HG03108 (cell line): Measurements from ENCODE around the gene ARHGAP11A.
"Not testable (repeated sequence)": the region's sequence is repeated elsewhere in the genome, so short reads cannot be mapped to it uniquely, and the experiment has no call there.

Experiments
- ATAC-seq: cut with Tn5 transposase; IDR thresholded peaks from one replicate; pipeline ENCODE4 v1.9.1; 2021; ENCODE audit warnings: moderate library complexity; ENCODE audit not compliant: unreplicated experiment

Gene ARHGAP11A, protein sequence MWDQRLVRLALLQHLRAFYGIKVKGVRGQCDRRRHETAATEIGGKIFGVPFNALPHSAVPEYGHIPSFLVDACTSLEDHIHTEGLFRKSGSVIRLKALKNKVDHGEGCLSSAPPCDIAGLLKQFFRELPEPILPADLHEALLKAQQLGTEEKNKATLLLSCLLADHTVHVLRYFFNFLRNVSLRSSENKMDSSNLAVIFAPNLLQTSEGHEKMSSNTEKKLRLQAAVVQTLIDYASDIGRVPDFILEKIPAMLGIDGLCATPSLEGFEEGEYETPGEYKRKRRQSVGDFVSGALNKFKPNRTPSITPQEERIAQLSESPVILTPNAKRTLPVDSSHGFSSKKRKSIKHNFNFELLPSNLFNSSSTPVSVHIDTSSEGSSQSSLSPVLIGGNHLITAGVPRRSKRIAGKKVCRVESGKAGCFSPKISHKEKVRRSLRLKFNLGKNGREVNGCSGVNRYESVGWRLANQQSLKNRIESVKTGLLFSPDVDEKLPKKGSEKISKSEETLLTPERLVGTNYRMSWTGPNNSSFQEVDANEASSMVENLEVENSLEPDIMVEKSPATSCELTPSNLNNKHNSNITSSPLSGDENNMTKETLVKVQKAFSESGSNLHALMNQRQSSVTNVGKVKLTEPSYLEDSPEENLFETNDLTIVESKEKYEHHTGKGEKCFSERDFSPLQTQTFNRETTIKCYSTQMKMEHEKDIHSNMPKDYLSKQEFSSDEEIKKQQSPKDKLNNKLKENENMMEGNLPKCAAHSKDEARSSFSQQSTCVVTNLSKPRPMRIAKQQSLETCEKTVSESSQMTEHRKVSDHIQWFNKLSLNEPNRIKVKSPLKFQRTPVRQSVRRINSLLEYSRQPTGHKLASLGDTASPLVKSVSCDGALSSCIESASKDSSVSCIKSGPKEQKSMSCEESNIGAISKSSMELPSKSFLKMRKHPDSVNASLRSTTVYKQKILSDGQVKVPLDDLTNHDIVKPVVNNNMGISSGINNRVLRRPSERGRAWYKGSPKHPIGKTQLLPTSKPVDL

DNA sequence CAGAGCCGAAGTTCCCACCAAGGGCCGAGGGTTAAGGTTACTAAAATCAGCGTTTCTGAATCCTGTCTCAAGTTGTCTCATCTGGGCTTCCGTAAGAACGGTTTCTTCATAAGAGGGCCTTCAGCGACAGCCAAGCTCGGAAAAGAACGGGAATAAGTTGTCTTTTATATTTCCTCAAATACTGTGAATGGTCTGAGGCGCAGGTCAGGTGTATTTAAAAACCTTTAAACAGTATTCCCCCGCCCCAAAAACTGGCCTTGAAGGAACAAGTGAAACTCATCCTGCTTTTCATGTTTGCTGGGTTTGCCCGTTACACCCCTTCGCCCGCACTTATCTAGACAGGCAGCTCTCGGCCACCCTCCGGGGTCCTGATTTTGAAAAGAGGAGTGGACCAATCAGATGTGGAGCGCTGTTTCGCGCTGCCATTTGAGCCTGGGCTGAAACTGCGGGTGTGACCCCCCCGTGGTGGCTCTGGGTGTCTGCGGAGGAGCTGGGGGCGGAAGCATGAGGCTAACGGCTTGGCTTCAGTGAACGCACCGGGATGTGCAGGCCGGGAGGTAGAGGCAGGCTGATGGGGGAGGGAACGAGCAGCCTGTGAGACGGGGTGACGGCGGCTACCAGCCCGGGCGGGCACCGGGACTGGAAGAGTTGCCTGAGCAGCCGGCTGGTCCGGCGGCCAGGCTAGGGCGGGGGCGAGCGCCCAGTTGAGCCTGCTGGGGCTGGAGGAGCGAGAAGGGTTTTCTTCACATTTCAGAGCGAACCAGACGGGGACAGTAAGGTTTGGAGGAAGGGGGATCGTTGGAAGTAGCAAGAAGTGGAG is at the start of gene ARHGAP11A:
TSS of gene ARHGAP11A (plus strand) at position 454 of the 820 bp plus-strand sequence. CDS start 708 bp downstream, outside the sequence.
- peak; percentile 67 for ATAC-seq

DNA sequence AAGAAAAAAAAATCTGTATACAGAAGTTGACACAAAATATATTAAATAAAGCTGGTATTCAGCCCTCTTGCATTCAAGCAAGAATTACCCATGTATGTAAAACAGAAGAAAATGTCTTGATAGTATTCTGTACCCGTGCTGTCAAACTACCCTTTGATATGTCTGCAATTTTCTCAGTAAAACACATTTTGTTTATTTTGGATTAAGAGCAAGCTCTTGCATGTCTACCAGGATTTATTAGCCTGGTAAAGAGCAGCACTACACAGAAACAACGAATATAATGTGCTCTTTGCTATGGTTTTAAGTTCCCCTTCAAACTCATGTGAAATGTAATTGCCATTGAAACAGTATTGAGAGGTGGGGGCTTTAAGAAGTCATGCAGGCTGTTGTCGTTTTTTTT is 46.3 kb upstream of the ARHGAP11A start:
- ATAC-seq, result not testable (repeated sequence)

DNA sequence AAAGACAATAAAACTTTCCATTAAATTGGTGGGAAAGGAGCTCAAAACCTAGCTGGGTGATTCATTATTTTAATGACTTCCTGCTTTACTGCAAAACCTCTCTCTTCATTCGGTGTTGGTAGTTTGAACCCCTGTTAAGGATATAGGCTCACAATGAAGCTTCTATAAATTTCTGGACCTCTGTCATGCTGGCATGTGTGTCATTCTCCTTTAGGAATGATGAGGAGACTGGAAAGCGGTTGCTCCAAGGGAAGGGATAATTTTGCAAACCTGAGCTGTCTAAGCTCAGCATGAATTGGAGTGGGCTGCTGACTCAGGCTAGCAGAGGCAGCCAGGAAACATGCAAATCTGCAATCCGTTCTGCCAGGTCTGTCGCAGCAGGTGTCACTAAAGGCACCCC is 36.8 kb upstream of the ARHGAP11A start:
- ATAC-seq, result not testable (repeated sequence)

GRCh38 chr15:32585844-32586243 is 29.5 kb upstream of the ARHGAP11A start:
- ATAC-seq, result not testable (repeated sequence)

- not testable (repeated sequence) for ATAC-seq
These were observed 22.2 kb upstream of the ARHGAP11A start, which contains the start of gene GOLGA8N for GRCh38 chr15:32593151-32593550. TSS of gene GOLGA8N (plus strand) at chr15:32593456.

DNA sequence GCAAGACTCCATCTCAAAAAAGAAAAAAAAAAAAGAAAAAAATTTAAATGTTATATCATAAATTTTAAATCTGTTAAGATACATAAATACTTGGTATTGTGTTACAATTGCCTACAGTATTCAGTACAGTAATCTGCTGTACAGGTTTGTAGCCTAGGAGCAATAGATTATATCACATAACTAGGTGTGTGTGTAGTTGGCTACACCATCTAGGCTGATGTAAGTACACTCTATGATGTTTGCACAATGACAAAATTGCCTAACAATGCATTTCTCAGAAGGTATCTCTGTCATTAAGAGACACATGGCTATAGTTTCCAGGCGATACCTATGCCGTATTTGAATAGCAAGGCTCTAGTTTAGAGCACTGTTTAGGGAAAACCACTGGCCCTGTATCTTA is 5.8 kb upstream of the ARHGAP11A start:
- ATAC-seq, result not testable (repeated sequence)

GRCh38 chr15:32610719-32611118 is 4.6 kb upstream of the ARHGAP11A start:
- ATAC-seq, result not testable (repeated sequence)

DNA sequence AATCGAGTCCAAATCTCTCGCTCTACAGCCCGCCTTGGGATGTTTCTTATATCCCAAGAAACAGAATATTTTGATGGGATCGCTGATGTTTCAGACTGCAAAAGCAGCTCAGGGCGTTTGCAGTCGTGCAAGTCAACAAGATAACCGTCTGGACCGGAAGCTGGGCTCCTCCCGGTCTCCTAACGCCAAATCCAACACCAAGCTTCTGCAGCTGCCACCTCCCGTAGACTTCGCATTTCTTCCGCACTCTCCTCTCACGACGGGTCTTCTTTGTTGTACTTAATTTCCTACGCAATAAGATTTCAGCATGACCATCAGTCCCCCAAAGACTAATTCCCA is 623 bp upstream of the ARHGAP11A start:
- peak; percentile 21 for ATAC-seq

DNA sequence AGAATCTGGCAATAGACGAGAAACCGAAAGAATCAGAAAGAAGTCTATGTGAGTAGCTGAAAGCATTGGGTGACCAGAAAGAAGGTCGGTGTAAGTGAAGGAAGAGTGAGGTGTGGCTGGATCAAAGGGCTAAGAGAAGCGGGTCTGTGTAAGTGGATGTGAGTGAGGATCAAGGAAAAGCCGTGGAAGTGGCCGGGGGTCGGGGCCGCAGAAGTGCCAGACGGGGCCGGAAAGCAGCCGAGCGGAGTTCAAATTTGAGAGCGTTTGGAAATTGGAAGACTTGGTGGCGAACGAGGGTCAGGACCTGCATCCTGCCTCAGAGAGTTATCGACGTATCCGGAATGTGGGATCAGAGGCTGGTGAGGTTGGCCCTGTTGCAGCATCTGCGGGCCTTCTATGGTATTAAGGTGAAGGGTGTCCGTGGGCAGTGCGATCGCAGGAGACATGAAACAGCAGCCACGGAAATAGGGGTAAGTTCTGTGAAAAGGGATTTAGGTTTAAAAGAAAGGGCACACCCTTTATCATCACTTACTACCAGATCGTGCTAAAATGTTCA is 645 bp downstream of the ARHGAP11A start:
- ATAC-seq, result peak; percentile 13

DNA sequence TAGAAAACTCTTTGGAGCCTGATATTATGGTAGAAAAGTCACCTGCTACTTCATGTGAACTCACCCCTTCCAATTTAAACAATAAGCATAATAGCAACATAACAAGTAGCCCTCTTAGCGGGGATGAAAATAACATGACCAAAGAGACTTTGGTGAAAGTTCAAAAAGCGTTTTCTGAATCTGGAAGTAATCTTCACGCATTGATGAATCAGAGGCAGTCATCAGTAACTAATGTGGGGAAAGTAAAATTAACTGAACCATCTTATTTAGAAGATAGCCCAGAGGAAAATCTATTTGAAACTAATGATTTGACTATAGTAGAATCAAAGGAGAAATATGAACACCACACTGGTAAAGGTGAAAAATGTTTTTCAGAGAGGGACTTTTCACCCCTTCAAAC is 21.1 kb downstream of the ARHGAP11A start:
- ATAC-seq, result no peak

DNA sequence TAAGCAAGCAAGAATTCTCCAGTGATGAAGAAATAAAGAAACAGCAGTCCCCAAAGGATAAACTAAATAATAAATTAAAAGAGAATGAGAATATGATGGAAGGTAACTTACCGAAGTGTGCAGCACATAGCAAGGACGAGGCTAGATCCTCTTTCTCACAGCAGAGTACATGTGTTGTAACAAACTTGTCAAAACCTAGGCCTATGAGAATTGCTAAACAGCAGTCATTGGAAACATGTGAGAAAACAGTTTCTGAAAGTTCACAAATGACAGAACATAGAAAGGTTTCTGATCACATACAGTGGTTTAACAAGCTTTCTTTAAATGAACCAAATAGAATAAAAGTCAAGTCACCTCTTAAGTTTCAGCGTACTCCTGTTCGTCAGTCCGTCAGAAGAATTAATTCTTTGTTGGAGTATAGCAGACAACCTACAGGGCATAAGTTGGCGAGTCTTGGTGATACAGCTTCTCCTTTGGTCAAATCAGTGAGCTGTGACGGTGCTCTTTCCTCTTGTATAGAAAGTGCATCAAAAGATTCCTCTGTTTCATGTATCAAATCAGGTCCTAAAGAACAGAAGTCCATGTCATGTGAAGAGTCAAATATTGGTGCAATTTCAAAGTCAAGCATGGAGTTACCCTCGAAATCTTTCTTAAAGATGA is 21.7 kb downstream of the ARHGAP11A start:
- no peak for ATAC-seq

- no peak for ATAC-seq
These were observed 22.4 kb downstream of the ARHGAP11A start for GRCh38 chr15:32637704-32638103.

DNA sequence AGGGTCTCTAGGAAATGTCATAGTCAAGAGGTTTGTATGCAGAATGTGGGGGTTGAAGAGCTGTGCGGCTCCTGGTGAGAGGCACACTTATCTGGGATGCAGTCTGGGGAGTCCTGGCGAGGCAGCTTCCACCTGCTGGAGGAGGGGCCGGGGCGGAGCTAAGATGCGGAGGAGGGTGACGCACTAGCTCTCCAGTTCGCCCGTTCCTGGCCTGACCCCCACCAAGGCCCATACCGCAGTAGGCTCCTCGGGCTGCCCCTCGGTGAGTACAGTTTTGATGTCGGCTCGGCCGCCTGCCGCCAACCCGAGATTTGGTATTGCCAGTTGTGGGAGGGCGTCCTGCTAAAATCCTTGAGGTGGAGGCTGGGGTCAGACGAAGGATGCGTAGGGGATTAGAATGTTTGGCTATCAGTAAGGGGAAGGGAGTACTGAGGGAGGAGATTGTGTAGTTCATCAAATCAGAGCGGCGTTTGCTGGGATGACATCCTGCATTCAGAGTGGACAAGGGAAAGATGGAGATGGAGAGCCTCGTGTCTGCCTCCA is 26.3 kb downstream of the ARHGAP11A start, which contains the start of gene SCG5:
TSS of gene SCG5 (plus strand) at position 194 of the 543 bp plus-strand sequence. CDS start 1,883 bp downstream, outside the sequence.
- no peak for ATAC-seq

DNA sequence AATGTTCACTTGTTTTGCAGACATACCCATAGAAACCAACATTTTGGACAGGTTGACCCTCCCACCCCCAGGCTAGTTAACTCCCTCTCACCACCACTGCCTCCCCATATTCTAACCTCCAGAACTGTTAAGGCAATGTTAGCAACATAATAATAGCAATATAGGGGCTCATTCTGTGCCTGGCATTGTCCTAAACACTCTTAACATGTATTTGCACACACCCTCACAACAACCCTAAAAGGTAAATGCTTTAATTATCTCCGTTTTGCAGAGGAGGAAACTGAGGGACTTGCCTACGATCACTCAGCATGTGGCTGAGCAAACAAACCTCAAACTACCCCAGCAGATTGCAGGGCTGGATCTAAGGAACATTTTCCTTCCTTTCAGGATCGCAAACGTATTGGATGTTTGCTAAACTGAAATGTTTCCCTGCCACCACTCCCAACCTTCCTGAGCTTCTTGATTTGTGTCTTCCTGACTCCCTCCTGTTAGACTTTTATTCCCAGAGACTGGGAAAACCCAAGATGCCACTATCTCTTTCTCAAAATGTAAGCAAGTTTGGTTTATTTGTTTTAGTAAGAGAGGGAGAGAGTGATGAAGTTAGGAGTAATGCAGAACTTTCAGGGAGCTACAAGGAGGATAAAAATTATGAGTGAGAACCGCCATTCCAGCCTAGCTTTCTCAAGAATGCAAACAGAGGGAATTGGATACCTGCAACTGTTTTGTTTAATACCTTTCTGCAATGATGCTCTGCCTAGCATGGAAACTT is 27.5 kb downstream of the ARHGAP11A start:
- no peak for ATAC-seq

DNA sequence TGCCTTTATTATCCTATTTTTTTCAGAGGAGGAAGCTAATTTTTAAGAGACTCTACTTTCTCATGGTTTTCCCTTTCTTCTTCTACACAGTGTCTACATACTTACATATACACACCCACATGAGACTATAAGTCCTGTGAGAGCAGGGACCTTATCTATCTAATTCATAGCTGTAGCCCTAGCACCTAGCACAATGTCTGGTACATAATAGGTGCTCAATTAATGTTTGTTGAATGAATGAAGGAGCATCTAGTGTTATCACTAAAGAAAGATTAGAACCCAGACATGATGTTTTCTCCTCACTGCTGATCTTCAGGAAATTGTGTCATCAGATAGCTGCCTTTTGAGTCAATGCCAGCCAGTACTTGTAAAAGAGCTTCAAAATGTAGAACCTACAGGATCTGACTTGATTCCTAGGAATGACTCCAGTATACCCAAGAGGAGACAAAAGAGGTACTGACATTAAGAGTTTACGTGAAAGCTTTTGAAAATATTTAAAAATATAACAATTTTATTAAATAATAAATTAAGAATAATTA is 28.7 kb downstream of the ARHGAP11A start:
- no peak for ATAC-seq

DNA sequence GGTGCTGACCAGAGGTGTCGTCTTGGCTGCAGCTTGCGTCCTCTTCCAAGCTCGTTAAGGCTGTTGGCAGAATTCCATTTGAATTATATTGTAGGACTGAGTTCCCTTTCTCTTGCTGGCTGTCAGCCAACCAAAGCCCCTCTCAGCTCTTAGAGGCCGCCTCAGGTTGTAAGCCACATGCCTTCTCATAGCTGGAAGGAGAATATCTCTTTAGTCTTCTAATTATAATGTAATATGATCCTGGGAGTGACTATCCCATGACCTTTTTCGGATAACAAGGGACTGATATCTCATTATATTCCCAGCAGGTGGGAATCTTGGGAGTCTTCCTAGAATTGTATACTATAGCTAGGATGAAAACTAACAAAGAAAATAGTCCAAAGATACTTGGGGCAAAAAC is 31.0 kb downstream of the ARHGAP11A start:
- no peak for ATAC-seq

DNA sequence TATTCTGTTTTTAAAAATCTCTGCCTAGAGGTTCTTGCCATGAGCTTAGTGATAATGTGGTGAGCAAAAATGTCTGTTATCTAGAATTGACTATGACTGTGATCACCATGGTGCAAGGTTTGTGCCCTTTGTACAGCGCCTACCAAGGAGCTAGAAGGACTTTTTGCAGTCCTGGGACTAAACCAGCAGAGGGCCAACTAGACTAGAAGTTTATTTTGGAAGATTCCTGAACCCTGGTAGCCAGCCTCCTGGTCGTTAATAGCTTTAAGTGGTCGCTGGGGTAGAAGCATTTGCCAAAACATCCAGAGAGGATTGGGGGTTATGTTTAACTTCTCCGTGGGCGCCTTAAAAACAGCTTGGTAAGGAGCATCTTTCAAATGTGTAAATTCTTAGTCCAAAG is 34.0 kb downstream of the ARHGAP11A start:
- no peak for ATAC-seq

DNA sequence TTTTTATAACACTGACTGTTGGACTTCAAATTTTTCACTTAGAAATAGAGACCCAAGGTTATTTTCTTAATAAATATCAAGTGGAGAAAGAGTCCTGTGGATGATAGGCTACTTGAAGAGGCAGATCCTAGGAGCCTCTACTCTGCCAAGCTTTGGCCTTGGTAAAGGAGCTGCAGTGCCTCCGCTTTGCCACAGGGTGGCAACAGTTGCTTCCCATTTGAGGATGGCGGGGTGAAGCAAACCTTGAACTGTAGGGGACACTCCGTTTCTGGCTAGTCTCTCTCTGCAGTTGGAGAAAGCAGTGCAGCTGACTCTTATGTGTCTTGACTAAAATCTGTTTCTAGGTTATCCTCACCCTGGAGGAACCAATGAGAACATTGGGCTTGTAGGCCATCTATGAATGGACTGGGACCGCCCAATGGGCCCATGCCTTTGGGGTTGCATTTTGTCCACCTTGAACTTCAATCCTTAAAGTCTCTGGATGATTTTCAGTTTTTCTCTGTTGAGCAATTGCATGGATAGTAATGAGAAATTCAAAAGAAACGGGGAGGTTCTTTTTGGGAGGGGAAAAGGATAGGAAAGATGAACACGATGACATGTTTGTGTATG is 36.0 kb downstream of the ARHGAP11A start:
- no peak for ATAC-seq
